Stimulated activated naive CD4-positive, alpha-beta T cell treated with Interleukin-2 at 50 U/mL for 16 hours (primary cell): ENCODE results near the gene KCNQ1.

Source experiments
- DNase-seq: peaks from one replicate; lab custom pipeline; 2025; lab: John Stamatoyannopoulos, UW

KCNQ1 gene

DNA sequence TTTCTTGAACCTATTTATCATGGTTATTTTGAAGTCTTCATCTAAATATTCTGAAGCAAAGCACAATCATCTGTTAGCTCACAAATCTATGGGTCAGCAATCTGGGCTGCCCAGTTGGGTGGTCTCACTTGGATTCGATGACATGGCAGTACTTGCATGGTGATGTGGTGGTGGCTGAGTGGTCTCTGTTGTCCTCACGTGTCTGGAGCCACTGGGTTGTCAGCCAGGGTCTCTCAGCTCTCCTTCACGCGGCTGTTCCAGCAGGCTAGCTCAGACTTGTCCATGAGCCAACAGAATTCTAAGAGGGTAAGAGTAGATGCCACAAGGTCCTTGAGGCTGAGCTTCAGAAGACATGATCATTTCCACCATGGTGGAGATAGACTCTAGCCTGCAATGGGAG lies 321.4 kb downstream of the KCNQ1 start:
- DNase-seq = no peak

DNA sequence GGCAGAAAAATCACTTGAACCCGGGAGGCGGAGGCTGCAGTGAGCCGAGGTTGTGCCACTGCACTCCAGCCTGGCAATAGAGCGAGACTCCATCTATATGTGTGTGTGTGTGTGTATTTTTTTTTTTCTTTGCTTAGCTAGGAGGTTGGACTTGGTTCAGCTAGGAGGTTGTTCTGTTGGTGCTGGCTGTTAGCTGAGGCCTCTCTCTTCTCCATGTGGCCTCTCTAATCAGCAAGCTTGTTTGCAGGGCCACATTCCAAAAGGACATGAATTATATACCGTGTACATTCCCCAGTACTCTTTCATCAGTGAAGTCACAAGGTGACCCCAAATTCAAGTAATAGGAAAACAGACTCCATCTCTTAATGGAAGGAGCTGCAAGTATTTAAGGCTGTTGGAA lies 322.3 kb downstream of the KCNQ1 start:
- DNase-seq = no peak

DNA sequence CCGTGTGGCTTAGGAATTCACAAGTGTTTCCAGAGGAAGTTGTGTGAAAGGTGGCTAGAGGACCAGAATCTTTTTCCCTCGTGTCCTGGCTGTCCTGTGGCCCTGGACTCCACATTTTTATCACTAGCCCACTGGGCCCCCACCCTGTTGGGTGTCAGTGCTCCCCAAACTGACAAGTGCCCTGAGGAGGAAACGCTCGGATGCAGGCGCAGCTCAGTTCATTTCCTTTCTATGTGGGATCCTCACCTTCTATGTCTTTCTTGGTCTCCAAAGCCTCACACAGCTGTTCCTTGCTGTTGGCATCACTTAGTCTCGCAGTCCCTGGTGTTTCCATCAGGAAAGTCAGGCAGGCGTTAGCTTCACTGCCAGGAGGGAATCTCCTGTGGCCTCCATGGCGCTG lies 323.0 kb downstream of the KCNQ1 start:
- DNase-seq = no peak

DNA sequence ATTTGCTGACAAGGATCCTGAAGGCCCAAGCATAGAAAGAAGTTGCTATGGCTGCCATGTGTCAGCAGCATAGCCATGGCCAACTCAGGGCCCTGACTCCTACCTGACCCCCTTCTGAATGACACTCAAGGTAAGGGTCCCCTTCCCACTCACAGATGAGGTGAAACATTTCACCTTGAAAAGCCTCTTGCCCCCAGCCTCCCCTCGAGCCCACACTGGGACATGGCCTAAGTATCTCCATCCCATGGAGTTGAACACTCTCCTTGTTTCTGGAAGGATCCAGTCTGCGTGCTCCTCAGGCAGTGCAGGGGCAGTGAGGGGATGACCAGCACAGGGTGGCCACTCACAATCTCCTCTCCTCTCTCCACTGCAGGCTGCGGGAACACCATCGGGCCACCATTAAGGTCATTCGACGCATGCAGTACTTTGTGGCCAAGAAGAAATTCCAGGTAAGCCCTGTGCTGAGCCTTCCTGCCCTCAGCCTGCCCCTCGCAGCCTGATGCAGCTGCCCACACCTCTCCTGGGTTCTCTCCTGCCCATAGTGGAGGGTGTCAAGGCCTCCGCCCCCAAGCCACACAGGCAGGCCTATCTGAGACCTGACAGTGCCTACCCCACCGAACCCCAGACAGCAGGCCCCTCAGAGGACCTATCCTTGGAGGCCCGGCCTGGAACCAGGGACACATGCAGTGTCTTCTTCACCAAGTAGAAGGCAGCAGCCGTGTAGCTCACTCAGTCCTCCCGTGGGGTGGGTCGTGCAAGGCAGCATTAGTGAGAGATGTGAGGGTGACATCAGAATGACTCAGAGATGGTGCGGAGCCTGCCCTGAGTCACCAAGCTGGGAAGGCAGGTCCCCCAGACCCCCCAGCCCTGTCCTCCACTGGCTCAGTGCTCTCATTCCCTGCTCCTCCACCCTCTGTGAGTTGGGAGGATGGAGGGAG lies 323.9 kb downstream of the KCNQ1 start:
- no peak for DNase-seq

DNA sequence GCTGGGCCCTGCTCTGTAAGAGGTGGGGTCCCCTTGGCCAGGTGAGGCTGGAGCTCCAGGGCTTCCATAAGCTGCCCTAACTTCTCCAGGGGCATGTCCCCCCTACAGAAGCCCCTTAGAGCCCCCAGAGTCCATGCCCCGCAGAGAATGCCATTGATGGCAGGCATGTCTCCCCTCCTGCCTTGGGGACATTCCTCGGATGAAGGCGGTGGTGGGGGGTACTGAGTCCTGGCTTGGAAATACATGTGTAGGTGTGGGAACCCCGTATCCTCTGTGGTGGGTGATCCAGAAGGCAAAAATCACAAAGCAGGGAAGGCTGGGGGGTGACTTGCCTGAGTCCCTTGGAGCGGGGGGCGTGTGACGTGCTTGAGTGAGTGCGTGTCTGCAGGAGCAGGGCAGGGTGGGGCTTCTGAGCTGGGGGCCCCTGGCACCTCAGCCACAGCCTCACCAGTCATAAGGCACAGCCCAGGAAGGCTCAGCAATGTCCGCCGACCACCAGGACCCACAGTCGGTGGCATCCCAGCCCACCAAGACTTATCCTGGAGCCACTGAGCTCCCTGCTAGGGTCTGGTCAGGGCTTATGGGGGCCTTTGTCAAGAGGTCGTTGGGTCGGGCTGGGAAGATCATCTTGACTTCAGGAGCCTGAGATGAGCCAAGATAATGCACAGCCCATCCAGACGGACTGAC lies 324.7 kb downstream of the KCNQ1 start:
- no peak for DNase-seq

DNA sequence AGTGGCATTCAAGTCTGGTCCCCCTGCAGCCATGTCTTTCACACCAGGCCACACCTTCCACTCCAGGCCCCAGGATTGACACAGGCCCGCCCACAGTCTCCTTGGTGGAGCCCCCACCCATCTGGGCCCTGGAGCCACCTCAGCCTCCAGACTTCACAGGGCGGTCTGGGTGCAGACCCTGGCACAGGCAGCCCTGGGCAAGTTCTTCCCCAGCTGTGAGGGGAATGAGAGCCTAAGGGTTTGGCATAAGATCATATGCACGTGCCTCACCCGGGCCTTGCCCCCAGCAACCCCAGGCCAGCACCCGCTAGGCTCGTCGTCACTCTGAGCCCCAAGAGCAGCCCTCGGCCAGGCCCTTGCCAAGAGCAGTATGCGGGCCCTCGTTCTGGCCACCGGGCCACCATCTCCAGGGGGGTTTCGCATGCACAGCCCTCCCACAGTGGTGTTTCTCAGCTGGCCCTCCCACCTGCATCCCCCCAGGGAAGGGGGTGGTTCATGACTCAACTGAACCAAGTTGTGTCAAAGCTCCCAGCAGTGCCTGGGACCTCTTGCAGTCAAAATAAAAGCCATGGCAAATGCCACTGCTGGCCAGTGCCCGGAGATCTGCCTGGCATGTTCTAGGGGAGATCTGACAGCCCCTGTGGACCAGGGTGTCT lies 325.4 kb downstream of the KCNQ1 start:
- no peak for DNase-seq

DNA sequence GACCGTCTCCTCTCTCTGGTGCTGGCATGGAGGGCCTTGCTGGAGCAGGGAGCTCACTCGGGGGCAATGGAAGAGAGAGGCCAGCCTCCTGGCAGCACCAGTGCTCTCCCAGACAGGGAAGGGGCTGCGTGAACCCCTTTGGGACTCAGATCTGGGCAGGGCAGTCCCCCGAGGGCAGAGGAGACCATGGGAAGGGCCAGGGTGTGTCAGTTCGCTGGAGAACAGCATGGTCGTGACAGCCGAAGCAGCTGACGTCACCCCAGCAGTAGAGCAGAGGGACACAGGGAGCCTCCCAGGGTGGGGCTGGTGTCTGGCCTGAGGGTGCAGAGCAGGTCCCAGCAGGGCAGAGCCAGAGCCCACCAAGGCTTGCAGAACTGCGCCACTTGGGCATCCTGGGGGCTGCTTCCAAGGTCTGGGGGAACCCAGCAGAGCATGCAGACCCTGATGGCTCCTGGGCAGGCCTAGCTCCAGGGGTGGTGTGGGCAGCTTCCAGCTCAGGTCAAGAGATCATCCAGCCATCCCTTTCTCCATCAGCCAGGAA lies 326.0 kb downstream of the KCNQ1 start:
- DNase-seq = no peak

DNA sequence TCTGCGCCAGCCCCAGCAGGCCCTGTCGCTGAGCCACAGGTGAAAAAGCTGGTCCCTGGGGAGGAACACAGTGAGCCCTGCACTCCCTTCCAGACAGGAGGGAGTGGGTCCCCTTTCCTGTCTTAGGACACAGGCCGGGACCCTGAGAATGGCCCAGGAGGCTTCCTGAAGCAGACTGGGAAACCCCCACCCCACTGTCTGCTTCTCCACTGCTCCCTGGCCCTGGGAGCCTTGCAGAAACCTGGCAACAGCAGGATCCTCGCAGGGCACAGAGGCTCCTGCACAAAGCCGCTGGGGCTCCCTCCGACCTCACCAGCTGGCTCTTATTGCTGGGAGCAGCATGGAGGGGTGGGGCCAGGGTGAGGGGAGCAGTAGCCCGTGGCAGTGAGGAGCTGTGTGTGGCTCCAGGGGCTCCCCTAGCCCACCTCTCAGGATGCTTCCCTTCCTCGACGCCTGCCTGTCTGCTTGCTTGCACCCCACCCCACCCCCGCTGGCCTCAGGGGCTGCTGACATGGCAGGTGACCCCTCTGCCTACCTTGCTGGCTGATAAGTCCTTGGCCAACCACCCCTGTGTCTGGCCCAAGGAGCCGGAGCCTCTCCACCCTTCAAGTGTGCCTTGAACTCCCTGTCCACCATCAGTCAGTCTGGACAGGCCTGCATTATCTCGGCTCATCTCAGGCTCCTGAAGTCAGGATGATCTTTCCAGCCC lies 327.1 kb downstream of the KCNQ1 start:
- no peak for DNase-seq

DNA sequence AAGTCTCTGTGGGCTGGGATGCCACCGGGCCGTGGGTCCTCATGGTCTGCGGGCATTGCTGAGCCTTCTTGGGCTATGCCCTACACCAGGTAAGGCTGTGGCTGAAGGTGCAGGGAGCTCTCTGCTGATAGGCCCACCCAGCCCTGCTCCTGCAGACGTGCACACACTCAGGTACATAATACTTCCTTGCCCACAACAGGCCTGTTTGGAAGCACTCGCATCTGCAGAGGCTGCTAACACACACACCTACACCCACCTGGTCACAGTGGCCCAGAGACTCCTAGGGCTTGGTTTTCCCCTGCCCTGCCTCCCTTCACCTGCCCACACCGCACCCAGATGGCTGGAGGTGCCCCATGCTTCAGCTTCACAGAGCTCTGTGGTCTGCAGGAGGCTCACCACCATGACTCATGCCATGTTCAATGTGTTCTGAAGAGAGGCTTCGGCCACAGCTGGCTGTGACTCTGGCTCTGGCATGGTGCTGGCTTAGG lies 327.8 kb downstream of the KCNQ1 start:
- no peak for DNase-seq

DNA sequence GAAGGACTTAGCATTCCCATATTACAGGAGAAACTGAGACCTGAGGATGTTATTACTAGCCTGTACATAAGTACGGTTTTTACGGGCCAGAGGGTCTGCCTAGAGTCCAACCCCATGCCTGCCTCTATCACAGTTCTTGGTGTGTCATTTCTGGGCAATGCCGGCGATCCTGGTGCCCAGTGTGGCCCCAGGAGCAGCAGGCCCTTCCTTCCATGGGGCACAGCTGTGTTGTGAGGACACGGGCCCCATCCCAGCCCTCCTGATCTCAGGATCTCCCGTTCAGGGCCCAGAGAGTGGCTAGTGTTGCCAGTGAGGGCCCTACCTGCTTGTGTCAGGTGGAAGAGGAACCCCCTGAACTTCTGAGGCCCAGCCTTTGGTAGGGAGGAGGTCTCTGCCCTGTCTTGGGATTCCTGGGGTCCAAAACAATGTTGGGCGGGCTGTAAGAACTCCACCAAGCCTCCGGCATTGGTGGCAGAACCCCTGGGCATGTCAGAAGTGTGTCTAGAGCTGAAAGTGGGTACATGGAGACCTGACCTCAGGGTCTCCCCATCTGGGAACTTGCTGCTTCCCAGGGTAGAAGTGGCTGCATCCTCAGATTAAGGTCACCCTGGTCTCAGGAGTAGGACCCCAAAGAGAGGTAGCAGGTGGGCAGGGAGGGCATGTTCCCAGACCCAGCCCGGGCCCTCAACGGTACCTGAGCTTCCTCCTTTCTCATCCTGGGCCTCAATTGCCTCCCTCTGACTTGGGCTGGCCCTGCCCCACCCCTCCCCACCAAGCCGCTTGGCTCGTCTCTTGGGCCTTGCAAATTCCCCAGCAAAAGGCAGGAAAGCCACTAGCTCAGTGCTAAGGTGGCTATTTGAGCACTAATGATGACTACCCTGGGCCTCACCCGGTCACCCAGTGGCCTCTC lies 329.6 kb downstream of the KCNQ1 start:
- no peak for DNase-seq

DNA sequence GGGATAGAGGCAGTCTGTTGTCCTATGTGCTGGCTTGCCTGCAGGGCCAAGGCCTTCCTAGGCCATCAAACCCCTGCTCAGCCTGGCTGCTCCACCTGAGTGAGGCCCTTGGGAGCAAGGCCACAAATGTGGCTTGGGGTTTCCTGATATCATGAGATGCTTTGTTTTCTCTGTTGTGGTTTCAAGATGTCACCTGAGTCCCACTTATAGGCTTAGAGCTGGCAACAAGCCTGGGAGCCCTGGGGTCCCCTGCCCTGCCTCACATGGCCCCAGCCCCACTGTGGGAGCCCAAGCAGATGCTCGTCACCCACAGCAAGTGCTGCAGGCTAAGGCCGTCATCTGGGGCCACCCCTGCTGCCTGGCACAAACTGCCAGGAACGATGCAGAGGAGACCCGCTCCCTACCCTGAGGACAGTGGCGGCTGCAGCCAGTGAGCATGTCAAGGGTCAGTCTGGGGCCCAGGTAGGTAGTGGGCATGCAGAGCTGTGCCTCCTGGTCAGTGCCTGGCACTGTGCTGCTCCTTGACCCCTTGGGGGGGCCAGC lies 330.3 kb downstream of the KCNQ1 start:
- no peak for DNase-seq

DNA sequence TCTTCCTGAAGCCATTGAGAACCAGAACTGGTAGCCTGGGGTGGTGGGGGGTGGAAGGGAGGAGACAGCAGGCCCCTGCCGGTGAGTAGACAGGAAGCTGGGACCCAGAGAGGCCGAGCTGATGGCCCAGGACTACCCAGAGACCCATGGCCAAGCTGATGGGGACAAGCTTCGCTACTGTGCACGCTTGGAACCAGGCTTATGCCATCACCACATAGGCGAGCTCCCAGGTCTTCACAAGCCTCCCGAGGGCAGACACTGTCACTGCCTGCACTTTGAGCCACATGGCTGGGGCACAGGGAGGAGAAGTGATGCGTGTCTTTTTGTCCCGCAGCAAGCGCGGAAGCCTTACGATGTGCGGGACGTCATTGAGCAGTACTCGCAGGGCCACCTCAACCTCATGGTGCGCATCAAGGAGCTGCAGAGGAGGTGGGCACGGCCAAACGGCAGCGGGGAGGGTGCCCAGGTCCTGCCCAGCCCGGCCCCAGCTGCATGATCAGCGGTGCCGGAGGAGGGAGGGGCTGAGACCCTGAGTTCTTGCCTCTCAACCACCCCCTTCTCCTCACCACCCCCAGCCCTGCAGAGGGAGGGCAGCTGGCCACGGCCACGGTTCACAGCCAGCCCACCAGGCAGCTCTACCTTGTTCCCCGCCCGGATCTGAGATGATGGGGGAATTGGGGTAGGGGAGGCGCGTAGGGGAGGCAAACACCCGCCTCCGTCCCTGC lies 331.0 kb downstream of the KCNQ1 start:
- DNase-seq = no peak

DNA sequence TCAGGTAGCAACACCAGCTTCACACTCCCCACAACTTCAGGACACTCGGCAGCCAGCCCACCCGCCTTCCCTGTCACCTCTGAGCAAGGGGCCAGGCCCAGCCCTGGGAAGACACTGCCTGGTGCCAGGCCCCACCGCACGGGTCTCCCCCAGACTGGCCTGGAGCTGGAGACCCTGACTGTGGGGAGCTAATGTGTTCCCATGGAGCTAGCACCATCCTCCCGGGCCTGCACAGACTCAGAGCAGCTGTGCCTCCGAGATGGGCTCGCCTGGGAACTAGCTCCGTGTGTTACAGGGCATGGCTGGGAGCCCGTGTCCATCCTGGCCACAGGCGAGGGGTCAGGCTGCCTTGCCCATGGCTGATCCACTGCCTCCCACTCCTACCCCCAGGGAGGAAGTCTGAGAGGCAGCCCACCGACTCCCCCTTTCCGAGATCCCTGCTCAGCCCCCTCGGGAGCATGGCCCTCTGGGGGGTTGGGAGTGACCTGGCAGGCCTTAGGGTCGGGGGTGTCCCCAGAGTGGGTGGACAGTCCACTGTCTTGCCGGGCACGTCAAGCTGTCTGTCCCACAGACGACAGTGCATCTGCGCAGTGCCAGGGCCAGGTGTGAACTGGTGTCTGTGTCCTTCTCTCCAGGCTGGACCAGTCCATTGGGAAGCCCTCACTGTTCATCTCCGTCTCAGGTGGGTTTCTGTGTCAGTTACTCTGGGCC lies 331.7 kb downstream of the KCNQ1 start:
- DNase-seq = no peak

DNA sequence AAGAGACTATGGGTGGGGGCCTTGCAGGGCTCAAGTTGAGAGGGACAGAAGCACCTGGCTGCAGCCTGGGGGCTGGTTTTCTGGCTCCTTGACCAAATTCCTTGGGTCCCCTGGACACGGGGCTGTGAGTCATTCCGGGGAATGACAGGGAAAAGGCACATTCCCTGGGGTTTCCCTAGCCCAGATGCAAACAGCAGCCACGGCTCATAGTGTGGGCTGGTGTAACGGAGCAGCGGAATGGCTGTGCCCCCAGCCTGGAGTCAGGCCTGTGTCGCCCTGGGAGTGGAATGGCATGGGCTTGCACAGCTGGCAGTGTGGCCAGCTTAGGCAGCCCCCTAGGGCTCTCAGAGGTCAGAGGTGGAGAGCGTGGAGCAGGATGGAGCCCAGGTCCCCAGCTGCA lies 332.6 kb downstream of the KCNQ1 start:
- DNase-seq = no peak

DNA sequence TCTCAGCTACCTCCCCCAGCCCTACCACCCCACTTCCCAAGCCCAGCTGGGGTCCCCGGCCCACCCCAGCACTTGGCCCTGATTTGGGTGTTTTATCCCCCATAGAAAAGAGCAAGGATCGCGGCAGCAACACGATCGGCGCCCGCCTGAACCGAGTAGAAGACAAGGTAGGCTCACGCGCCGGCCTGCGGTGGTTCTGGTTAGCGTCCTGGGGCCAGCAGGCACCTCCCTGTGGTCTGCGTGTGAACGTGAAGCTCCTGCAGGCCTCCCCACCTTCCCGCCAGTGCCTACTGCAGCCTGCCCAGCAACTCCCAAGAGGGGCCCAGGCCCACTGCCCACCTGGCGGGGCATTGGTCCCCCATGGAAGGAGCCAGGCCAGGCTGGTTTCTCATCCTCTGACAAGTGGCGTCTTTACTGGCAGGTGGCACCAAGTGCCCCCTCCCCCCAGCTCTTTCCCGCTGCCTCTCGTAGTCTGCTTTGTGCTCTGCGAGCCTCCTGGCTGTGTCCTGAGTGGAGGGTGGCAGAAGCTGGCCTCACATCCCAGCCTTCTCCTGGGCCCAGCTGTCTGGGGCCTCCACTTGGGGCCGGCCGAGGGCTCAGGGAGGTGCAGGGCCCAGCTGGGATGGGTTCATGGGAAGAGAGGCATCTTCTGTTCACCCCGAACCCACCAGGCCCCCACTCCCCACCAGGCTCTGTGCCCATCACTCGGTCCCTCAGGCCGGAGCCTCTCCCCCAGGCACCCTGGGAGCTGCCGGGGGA lies 333.2 kb downstream of the KCNQ1 start:
- no peak for DNase-seq

DNA sequence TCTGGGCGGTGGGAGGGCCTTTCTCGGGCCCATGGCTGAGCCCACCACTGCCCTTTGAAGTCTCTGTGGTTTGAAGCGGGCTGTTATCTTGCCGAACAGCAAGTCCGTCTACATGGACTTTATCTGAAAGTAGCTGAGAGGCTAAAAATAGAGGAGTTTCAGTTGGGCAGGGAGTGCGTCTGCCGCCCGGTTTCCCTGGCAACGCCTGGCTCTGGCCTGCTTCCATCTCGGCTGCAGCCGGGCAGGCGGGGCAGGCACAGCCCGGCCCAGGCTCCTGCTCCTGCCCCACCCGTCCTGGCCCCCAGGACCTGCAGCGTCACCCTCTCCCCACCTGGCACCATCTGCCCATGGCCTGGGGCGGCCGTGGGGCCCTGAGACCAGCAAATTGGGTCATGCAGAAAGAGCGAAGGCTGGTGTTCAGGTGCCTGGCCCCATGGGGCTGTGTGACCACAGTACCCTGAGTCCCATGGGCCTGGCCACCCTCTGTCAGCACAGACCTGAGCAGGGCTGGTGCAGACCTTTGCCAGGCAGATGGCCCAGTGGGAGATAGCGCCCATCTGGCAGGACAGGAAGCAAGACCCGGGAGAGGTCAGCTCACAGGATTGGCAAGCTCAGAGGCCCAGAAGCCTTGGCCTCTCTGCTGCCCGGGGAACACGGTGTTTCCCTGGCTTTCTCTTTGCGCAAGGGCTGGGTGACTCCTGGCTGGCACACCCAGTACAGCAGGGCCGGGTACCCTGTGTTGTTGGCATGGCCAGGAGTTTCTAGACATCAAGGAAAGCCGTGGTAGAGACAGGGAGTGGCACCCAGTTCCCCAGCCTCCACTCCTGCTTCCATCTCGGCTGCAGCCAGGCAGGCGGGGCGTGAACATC lies 334.1 kb downstream of the KCNQ1 start:
- DNase-seq = no peak

DNA sequence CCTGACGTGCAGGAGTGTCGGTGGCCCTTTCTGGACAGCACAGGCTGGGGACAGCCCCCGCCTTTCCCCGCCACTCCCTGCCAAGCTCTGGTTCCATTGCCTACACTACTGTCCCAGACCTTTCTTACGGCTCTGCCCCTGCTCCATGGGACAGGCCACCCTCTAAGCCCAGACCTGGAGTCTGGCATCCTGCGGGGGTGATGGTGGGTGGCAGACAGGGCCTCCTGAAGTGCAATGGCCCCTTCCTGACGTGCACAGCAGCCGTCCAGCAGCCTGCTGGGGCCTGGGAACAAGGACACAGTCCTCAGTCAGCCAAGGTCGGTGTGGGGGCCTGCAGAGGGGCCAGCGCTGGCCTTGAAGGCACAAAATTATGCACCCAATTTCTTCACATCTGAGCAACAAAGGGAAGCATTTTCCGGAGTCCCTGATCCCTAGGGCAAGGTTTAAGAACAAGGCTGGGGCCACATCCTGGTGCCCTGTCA lies 334.7 kb downstream of the KCNQ1 start:
- no peak for DNase-seq
